Right renal pelvis (tissue), 4 donors: ENCODE measurements around the gene LPP. TPM values are rescaled to one million over a fixed set of nuclear protein-coding genes. Genes with fewer than 3 reads are reported as not detected.

Experiments used
- DNase-seq, 4 donors: peaks; one replicate each; pipeline ENCODE4 v3.0.0-alpha.2; 2013; ENCODE audit warnings: low read depth in 4 of 4, low spot score in 3 of 4, missing footprints in 1 of 4
- polyA plus RNA-seq, 4 donors: library from polyadenylated mRNA; unstranded; fragments of 120-200 nt; gene quantifications; one replicate each; pipeline ENCODE4 v1.2.1, GENCODE V29; 2013; ENCODE audit not compliant: insufficient read length in 4 of 4

Gene LPP
- polyA plus RNA-seq, 4 donors: 24.5 to 29.6 (median 25.6) TPM

- DNase-seq: no peak
These were observed 413.7 kb downstream of the LPP start for GRCh38 chr3:188567478-188568195.

GRCh38 chr3:188568736-188569135 is 414.8 kb downstream of the LPP start:
- no peak for DNase-seq

GRCh38 chr3:188571531-188572095 is 417.7 kb downstream of the LPP start:
- DNase-seq: no peak

- DNase-seq: no peak
These were observed 419.5 kb downstream of the LPP start for GRCh38 chr3:188573291-188573940.

DNA sequence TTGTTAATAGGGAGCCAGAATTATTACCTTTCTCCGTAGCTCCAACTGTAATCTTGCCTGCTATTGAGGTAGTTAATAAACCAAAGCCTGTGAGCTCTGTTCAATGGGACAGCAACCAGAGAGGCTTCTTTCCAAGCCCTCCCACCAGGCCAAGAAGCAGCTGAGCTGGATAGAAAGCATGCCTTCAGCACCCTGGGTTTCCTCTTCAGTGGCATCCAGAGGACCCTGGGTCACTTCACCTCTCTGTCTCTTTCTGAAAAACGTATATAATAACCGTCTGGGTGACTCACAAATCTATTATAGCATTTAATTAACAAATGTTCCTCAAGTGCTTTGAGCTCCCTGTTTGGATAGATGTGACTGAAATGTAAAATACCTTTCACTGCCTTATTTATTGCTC is 420.0 kb downstream of the LPP start:
- DNase-seq: no peak

- no peak for DNase-seq
These were observed 420.9 kb downstream of the LPP start for GRCh38 chr3:188574885-188575284.

DNA sequence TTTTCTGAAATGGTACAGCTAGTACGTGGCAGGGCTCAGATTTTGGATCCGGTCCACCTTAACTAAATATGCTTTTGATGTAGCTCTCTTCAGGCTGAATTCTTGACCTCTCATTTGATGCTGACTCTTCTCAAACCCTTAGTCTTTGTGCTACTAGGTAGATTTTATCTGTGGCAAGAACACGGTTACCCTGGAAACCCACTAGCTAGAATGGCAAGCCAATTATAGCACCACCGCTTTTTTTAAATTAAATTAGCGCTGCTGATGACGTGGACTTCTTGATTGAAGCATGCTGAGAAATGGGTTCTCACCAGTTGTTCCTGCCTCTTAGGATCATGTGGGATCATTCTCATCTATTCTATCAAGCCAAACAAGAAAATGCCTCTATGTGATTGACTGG is 421.5 kb downstream of the LPP start:
- DNase-seq: no peak

GRCh38 chr3:188577539-188577938 is 423.6 kb downstream of the LPP start:
- no peak for DNase-seq

DNA sequence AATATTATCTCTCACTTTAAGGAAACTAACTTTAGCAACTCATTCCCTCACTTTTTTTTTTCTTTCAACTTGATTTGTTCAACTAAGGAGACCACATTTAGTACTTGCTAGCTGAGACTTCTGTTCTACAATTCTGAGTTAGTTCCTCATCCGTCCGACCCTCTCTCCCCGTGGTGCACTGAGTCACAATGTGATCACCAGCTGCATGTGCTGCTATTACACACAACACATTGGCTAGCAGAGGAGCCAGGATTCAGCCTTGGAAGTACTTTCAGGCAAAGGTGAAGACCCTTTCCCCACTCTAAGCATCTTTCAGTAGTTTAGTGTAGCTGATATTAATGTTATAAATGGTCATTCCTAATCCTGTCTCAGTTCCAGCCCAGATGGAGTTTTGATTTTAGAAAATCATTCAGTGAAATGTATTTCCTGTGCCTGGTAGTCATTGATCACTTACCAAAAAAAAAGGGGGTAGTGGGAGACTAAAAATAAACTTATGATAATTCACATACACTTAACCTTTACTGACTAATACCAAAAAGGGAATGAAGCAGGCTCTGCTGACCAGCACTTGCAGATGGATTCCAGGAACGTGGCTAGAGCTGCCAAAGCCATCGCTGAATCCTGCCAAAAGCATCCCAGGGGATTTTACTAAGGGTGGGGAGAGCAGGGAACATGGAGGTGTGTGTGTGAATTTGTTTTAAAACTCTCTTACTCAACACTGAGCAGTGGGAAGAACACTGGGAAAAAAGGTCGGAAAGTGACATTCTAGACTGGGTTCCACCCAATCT is 424.8 kb downstream of the LPP start:
- DNase-seq: no peak

GRCh38 chr3:188580223-188580622 is 426.3 kb downstream of the LPP start:
- DNase-seq: no peak

DNA sequence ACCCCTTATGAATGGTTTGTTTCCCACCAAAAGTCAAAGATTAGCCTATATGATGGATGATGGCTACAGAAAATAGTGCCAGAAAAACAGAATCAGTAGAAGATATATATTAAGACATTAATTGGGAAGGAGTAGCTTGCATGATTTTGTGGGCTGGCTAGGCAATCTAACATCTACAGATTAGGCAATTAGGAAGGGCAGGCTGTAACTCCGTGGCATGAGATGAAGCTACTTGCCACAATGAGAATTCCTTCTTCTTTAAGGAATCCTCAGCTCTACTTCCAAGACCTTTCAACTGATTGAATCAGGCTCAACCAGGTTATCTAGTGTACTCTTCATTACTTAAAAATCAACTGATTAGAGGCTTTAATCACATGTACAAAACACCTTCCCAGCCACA is 426.7 kb downstream of the LPP start:
- DNase-seq: no peak

- no peak for DNase-seq
These were observed 427.4 kb downstream of the LPP start for GRCh38 chr3:188581365-188581764.

DNA sequence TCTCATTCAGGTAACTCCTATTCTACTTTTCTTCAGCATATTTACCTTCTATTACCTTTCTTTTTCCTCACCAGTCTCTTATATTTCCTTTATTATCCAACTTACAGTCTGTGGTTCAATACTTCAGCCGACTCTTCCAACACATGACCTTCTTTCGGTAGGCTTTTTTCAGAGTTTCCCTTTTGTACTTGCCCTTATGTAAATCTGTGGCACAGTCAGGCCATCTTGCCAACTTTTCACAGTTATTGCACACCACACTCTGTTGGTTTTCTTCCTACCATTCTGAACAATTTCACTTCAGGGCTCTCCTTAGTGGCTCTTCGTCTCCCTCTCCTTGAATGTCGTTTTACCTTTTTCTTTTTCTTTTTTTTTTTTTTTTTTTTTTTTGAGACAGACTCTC is 427.8 kb downstream of the LPP start:
- no peak for DNase-seq

GRCh38 chr3:188583341-188584161 is 429.6 kb downstream of the LPP start:
- DNase-seq: no peak

- DNase-seq: no peak
These were observed 430.2 kb downstream of the LPP start for GRCh38 chr3:188584162-188584529.

GRCh38 chr3:188584958-188585689 is 431.2 kb downstream of the LPP start:
- DNase-seq: no peak

- DNase-seq: no peak
These were observed 435.1 kb downstream of the LPP start for GRCh38 chr3:188589071-188589470.

DNA sequence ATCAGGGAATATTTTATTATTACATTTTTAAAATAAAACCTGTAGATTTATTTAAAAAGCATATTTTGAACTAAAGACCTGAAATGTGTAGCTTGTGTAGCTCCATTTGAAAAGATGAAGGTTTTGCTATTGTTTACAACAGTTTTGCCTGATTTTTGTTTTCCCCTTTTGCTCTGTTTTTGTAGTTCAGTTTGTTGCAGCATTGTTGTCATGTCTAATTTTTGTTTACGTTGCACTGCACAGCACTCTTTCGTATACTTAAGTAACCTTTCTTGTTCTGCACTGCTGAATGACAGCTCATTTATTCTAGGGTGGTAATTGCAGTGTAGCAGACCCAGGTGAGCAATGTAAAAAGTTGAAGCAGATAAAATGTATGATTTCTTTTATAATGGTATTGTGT is 435.8 kb downstream of the LPP start:
- no peak for DNase-seq

GRCh38 chr3:188590557-188590956 is 436.6 kb downstream of the LPP start:
- no peak for DNase-seq

- DNase-seq: no peak
These were observed 440.2 kb downstream of the LPP start for GRCh38 chr3:188594139-188594538.
